ENCODE data around the gene PSMD1. TPM values are rescaled to one million over a fixed set of nuclear protein-coding genes. Genes with fewer than 3 reads are reported as not detected.

Gene PSMD1
- total and polyA plus RNA-seq, 11 donors, result 33.2 to 124 (median 86.1) TPM

- Histone ChIP-seq H3K4me3 (no peak overlapping the region), H3K4me1 (peaks cover 0 to 26% (median 0%) of the 10 kb centered on the region in 12 donors), H3K9me3 (no peaks in the 10 kb centered on the region), H3K36me3 (peaks cover 0 to 62% (median 40%) of the 10 kb centered on the region in 9 donors), H3K27ac (no peak overlapping the region), H3K27me3 (no peaks in the 10 kb centered on the region)
- TF ChIP-seq POLR2A (IDR thresholded peaks at IDR 0.05) (no peak), CTCF (IDR thresholded peaks at IDR 0.05) (no peak)
- ATAC-seq, result no peak
- DNase-seq, result no peak
- intact Hi-C loops (cut with DNase I), result no loop called here
Measured at GRCh38 chr2:231159306-231159705, 102.6 kb downstream of the PSMD1 start.

- Histone ChIP-seq H3K36me3 (peaks cover 0 to 64% (median 44%) of the 10 kb centered on the region in 9 donors), H3K27me3 (no peaks in the 10 kb centered on the region), H3K4me3 (no peak overlapping the region), H3K27ac (peak overlapping the region in 1 of 12 donors; percentile 63), H3K9me3 (no peaks in the 10 kb centered on the region), H3K4me1 (peaks cover 0 to 26% (median 0%) of the 10 kb centered on the region in 12 donors)
- 96 to 98% (median 97%) methylated on average over 5 of the region's 5 CpGs for WGBS, 4 donors
- TF ChIP-seq POLR2A (IDR thresholded peaks at IDR 0.05) (no peak), CTCF (IDR thresholded peaks at IDR 0.05) (no peak)
- intact Hi-C loops (cut with DNase I), result no loop called here
- ATAC-seq (no peak), DNase-seq (no peak)
Measured at GRCh38 chr2:231160701-231161100, 104.0 kb downstream of the PSMD1 start.

GRCh38 chr2:231161252-231161839 lies 104.7 kb downstream of the PSMD1 start:
- no peak for TF ChIP-seq POLR2A (IDR thresholded peaks at IDR 0.05)
- no peak for TF ChIP-seq CTCF (IDR thresholded peaks at IDR 0.05)
- Histone ChIP-seq H3K27ac (peak overlapping the region in 7 of 12 donors; percentile 11 to 74 (median 41)), H3K9me3 (no peaks in the 10 kb centered on the region), H3K4me3 (no peak overlapping the region), H3K36me3 (peaks cover 0 to 71% (median 50%) of the 10 kb centered on the region in 9 donors), H3K4me1 (peaks cover 0 to 26% (median 0%) of the 10 kb centered on the region in 12 donors), H3K27me3 (no peaks in the 10 kb centered on the region)
- DNase-seq (no peak), ATAC-seq (no peak)
- 84 to 89% (median 88%) methylated on average over 7 of the region's 7 CpGs for WGBS, 4 donors
- intact Hi-C loops (cut with DNase I), result no loop called here

- intact Hi-C loops (cut with DNase I), result no loop called here
- H3K4me1 ChIP-seq, result peaks cover 0 to 26% (median 0%) of the 10 kb centered on the region in 12 donors
- WGBS, 4 donors, result 61 to 65% (median 63%) methylated on average over 2 of the region's 2 CpGs
- ATAC-seq (peak in 3 of 4 donors; percentile 57 to 85 (median 64)), DNase-seq (no peak)
- no peak overlapping the region for H3K4me3 ChIP-seq
- H3K9me3 ChIP-seq, result no peaks in the 10 kb centered on the region
- H3K27ac ChIP-seq, result peak overlapping the region in 7 of 12 donors; percentile 11 to 74 (median 41)
- no peaks in the 10 kb centered on the region for H3K27me3 ChIP-seq
- TF ChIP-seq POLR2A (IDR thresholded peaks at IDR 0.05), result no peak
- no peak for TF ChIP-seq CTCF (IDR thresholded peaks at IDR 0.05)
- peaks cover 0 to 72% (median 55%) of the 10 kb centered on the region in 9 donors for H3K36me3 ChIP-seq
Measured at GRCh38 chr2:231161877-231162329, 105.2 kb downstream of the PSMD1 start.
